Effector memory CD4-positive, alpha-beta T cell (primary cell): ENCODE measurements around the gene APEH.

Experiments used
- DNase-seq, 3 donors: peaks; one replicate each; pipeline ENCODE4 v3.0.0-alpha.2; 2020
- H3K27ac ChIP-seq: 2 replicates; pipeline ENCODE4 v1.7.0; 2013; ENCODE audit warnings: mild to moderate bottlenecking, low read length, moderate library complexity; ENCODE audit not compliant: insufficient read depth, poor library complexity, severe bottlenecking
- H3K27me3 ChIP-seq: replicated peaks from 2 replicates; pipeline ENCODE4 v1.7.0; 2013; ENCODE audit warnings: mild to moderate bottlenecking, low read length; ENCODE audit not compliant: insufficient read depth, control insufficient read depth, poor library complexity, severe bottlenecking
- H3K36me3 ChIP-seq: 2 replicates; pipeline ENCODE4 v1.7.0; 2013; ENCODE audit warnings: mild to moderate bottlenecking, low read length, moderate library complexity; ENCODE audit not compliant: control insufficient read depth, insufficient read depth
- H3K4me1 ChIP-seq: 2 replicates; pipeline ENCODE4 v1.7.0; 2013; ENCODE audit warnings: low read length, mild to moderate bottlenecking; ENCODE audit not compliant: control insufficient read depth, insufficient read depth, poor library complexity, severe bottlenecking
- H3K4me3 ChIP-seq: 2 replicates; pipeline ENCODE4 v1.7.0; 2013; ENCODE audit warnings: low read length, low read depth, mild to moderate bottlenecking; ENCODE audit not compliant: insufficient read depth, poor library complexity, severe bottlenecking
- H3K9me3 ChIP-seq: 2 replicates; pipeline ENCODE4 v1.7.0; 2013; ENCODE audit warnings: mild to moderate bottlenecking, low read length, moderate library complexity; ENCODE audit not compliant: control insufficient read depth

The APEH gene

DNA sequence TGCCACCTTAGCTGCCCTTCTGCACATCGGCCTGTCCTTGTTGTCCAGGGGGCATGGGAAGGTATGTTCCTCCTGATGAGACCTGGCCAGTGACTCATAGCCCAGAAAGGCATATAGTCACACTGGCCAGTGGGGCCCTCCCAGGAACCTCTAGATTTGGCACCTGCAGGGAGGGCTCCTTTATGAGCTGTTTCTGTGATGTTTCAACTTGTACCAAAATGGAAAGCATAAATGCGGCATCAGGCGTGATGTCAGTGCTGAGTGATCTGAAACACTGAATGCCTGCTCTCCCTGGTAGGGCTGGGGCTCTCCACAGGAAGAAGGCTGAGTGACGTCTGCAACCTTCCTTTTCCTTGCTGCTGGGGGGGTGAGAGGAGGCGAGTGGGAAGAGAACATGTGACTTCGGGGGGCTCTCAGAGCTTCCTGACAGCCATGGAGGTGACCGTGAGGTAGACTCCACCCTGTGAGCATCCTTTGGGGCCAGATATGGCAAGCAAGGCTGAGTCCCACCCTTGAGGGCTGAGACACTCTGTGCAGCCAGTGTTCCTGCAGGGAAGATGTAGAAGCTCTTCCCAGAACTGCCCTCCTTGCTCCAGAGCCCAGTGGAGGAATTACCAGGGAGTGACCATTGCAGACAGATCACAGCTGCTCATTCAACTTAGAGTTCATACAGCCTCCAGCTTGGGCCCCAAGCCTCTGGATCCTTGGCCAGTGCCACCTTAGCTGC, 37.1 kb upstream of the APEH start:
- no peaks in the 10 kb centered on the region for H3K27me3 ChIP-seq
- H3K27ac ChIP-seq = no peak overlapping the region
- H3K4me1 ChIP-seq = no peaks in the 10 kb centered on the region
- no peaks in the 10 kb centered on the region for H3K36me3 ChIP-seq
- DNase-seq = no peak
- H3K9me3 ChIP-seq = no peaks in the 10 kb centered on the region
- no peak overlapping the region for H3K4me3 ChIP-seq

DNA sequence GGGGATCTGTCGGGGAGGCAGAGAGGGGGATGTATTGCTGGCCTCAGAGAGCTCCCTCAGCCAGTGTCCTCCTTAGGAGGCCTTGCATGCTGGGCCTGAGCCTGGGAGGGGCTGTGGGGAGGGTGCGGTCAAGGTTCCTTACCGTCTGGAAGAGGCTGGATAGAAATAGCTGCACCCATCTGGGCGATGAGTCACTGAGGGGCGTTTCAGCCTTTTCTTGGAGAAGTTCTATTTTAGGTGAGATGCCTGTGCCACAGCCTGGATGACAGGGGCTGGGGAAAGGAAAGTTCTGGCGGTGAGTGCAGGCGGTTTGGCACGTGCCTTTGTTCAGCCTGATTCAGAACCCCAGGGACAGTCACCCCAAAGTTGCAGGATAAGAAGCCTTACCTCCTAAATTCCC, 35.7 kb upstream of the APEH start:
- no peak overlapping the region for H3K4me3 ChIP-seq
- no peaks in the 10 kb centered on the region for H3K4me1 ChIP-seq
- no peak overlapping the region for H3K27ac ChIP-seq
- H3K27me3 ChIP-seq = no peaks in the 10 kb centered on the region
- no peaks in the 10 kb centered on the region for H3K9me3 ChIP-seq
- H3K36me3 ChIP-seq = no peaks in the 10 kb centered on the region
- no peak for DNase-seq

- DNase-seq = no peak
- no peaks in the 10 kb centered on the region for H3K36me3 ChIP-seq
- H3K9me3 ChIP-seq = no peaks in the 10 kb centered on the region
- no peaks in the 10 kb centered on the region for H3K4me1 ChIP-seq
- no peak overlapping the region for H3K27ac ChIP-seq
- H3K4me3 ChIP-seq = no peak overlapping the region
- H3K27me3 ChIP-seq = no peaks in the 10 kb centered on the region
Observed at GRCh38 chr3:49639551-49639950, 34.6 kb upstream of the APEH start.

GRCh38 chr3:49641292-49641691, 32.9 kb upstream of the APEH start:
- no peaks in the 10 kb centered on the region for H3K36me3 ChIP-seq
- no peak overlapping the region for H3K4me3 ChIP-seq
- H3K27me3 ChIP-seq = no peaks in the 10 kb centered on the region
- no peak overlapping the region for H3K27ac ChIP-seq
- DNase-seq = no peak
- H3K4me1 ChIP-seq = no peaks in the 10 kb centered on the region
- H3K9me3 ChIP-seq = no peaks in the 10 kb centered on the region

DNA sequence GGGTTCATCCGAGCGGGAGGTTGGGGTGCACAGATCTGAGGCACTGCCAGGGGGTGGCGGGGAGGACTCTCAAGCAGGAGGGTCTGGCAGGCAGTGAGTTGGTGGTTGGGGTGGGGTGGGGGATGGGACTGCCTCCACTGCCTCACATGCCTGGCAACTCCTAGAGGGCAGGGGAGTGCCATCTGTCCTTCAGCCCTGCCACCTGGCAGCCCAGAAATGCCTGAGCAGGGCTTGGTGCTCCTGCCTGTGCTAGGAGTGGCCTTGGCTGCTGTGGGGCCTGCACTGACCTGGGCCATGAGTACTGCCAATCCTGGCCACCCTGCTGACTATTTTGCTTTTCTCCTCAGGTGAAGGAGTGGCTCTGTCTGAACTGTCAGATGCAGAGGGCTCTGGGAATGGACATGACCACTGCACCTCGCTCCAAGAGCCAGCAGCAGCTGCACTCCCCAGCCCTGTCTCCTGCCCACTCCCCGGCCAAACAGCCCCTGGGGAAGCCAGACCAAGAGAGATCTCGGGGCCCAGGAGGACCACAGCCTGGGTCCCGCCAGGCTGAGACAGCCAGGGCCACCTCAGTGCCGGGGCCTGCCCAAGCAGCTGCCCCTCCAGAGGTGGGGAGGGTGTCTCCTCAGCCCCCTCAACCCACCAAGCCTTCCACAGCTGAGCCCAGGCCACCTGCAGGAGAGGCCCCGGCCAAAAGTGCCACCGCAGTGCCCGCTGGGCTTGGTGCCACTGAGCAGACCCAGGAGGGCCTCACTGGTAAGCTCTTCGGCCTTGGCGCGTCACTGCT, 32.0 kb upstream of the APEH start:
- H3K9me3 ChIP-seq = no peaks in the 10 kb centered on the region
- H3K27me3 ChIP-seq = no peaks in the 10 kb centered on the region
- no peak overlapping the region for H3K4me3 ChIP-seq
- H3K27ac ChIP-seq = no peak overlapping the region
- H3K4me1 ChIP-seq = no peaks in the 10 kb centered on the region
- DNase-seq = no peak
- H3K36me3 ChIP-seq = no peaks in the 10 kb centered on the region

- Histone ChIP-seq H3K9me3 (no peaks in the 10 kb centered on the region), H3K4me3 (no peak overlapping the region), H3K27me3 (no peaks in the 10 kb centered on the region), H3K36me3 (no peaks in the 10 kb centered on the region), H3K27ac (no peak overlapping the region), H3K4me1 (no peaks in the 10 kb centered on the region)
- DNase-seq = no peak
Observed at GRCh38 chr3:49642708-49643145, 31.4 kb upstream of the APEH start.

DNA sequence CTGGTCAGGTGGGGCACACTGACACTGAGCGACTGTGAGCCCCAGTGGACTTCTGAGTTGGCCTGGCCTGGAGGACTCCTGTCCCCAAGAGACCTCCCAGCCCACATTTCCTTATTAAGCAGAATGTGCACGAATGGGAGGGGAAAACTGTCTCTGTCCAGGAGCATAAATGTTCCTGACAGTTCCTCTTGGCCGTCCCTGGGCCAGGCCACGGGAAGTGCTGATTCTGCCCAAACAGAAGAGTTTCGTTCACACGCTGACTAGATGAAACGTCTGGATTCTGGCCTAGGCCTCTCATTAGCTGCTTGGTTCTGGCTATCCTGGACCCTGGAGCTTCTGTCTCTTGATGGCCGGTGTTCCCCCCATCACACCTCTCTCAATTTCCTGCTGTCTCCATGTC, 29.5 kb upstream of the APEH start:
- H3K36me3 ChIP-seq = no peaks in the 10 kb centered on the region
- no peak overlapping the region for H3K27ac ChIP-seq
- no peak for DNase-seq
- no peaks in the 10 kb centered on the region for H3K4me1 ChIP-seq
- H3K4me3 ChIP-seq = no peak overlapping the region
- no peaks in the 10 kb centered on the region for H3K9me3 ChIP-seq
- no peaks in the 10 kb centered on the region for H3K27me3 ChIP-seq

DNA sequence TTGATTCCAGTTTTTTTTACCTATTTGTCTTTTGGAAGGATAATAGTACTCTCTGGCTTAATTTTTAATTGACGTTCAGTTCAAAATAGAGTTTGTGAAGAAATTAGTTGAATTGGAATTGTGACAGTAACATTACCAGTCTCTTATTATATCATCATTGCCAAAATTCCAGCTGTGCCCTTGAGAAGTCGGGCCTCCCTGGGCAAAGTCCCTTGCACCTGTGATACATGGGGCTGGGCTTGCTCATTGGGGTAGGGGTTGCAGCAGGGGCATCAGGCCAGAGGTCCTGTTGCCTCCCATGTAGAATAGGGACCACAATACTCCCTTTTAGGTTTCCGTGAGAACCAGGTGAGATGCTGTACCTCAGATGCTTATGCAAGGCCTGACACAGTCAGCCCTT, 27.9 kb upstream of the APEH start:
- Histone ChIP-seq H3K9me3 (no peaks in the 10 kb centered on the region), H3K4me3 (no peak overlapping the region), H3K4me1 (no peaks in the 10 kb centered on the region), H3K27me3 (no peaks in the 10 kb centered on the region), H3K27ac (no peak overlapping the region), H3K36me3 (no peaks in the 10 kb centered on the region)
- DNase-seq = no peak

- DNase-seq = no peak
- no peaks in the 10 kb centered on the region for H3K4me1 ChIP-seq
- H3K36me3 ChIP-seq = no peaks in the 10 kb centered on the region
- no peak overlapping the region for H3K27ac ChIP-seq
- H3K27me3 ChIP-seq = no peaks in the 10 kb centered on the region
- H3K4me3 ChIP-seq = no peak overlapping the region
- H3K9me3 ChIP-seq = no peaks in the 10 kb centered on the region
Observed at GRCh38 chr3:49647741-49648140, 26.4 kb upstream of the APEH start.

DNA sequence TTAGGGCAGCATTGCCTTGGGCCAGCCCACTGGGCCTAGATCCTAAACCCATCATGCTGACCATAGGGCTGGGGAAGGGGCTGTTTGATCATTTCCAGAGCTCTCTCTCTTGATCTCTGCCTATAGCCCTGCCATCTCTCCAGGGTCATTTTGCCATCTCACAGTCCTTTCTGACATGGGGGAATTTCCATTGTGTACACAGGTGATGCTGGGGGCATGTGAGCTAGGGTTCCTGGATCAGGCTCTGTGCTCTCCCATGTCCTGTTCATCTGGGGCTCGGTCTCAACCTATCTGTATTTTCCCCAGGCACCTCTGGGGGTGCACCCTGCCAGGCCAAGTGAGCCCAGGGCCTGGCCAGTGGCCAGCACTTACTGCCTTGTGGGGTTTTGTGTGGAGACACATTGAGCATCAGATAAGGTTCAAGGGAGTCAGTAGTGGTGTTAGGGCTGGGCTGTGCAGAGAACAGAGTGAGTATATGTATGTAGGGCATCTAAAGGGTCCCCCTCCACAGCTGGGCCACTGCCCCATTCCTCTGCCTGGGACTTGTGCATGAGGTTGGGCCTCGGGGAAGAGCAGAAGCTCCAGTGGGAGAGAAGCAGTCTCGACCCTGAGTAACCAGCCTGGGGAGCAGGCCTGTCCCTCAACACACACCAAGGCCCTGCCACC, 25.7 kb upstream of the APEH start:
- Histone ChIP-seq H3K9me3 (no peaks in the 10 kb centered on the region), H3K27ac (no peak overlapping the region), H3K27me3 (no peaks in the 10 kb centered on the region), H3K4me3 (no peak overlapping the region), H3K4me1 (no peaks in the 10 kb centered on the region), H3K36me3 (no peaks in the 10 kb centered on the region)
- no peak for DNase-seq
